HG02970 (cell line): Measurements from ENCODE around the gene IL13.
A peak's percentile ranks its signal among the peaks of the same experiment; 100 is the strongest.
"Not testable (repeated sequence)": the region's sequence is repeated elsewhere in the genome, so short reads cannot be mapped to it uniquely, and the experiment has no call there.

ENCODE experiments used
- ATAC-seq: cut with Tn5 transposase; IDR thresholded peaks from one replicate; pipeline ENCODE4 v1.9.1; 2021; ENCODE audit warnings: mild to moderate bottlenecking, moderate library complexity, moderate number of reproducible peaks; ENCODE audit not compliant: unreplicated experiment, low FRiP score

Gene IL13

DNA sequence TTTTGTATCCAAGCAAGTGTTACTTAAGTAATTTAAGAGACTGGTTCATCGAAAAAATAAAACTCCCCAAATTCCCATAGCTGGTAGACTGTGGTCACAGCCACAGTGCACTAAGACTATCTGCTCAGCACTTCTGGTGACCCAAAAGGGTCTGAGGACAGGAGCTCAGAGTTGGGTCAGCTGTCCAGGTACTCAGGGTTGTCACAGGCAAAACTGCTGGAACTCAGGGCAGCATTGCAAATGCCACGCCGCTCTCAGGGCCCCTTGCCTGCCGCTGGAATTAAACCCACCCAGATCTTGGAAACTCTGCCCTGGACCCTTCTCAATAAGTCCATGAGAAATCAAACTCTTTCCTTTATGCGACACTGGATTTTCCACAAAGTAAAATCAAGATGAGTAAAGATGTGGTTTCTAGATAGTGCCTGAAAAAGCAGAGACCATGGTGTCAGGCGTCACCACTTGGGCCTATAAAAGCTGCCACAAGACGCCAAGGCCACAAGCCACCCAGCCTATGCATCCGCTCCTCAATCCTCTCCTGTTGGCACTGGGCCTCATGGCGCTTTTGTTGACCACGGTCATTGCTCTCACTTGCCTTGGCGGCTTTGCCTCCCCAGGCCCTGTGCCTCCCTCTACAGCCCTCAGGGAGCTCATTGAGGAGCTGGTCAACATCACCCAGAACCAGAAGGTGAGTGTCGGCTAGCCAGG is at the start of gene IL13:
TSS of gene IL13 (plus strand) at position 498 of the 705 bp plus-strand sequence. CDS start at position 512, 14 bp downstream.
- no peak for ATAC-seq

DNA sequence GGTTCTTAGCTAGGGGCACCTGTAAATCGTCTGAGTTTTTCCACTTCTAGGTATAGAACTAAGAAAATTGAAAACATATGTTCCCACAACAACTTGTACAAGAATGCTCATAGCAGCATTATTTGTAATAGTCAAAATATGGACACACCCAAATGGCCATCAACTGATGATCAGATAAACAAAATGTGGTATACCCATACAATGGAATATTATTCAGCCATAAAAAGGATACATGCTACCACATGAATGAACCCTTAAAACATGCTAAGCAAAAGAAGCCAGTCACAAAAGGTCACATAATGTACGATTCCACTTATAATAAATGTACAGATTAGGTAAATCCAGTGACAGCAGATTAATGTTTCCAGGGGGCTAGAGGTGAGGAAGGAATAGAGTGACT is 46.0 kb upstream of the IL13 start:
- no peak for ATAC-seq

DNA sequence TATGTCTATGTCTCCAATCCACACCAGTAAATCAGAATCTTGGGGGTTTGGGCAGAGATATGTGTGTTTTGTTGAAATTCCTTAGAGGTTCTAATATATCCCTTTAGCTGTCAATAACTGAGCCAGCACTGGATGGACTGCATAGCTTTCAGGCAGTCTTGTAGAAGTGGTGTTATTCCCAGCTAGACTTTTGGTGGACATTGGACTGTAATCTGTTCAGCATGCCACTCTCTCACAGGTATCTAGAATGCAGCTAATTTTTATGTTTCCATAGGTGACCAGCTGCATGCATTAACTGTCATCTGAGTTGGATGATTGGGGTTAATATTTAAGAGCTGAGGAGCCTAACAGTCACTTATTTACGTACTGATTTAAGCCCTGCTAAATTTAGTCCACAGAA is 45.1 kb upstream of the IL13 start:
- ATAC-seq: no peak

DNA sequence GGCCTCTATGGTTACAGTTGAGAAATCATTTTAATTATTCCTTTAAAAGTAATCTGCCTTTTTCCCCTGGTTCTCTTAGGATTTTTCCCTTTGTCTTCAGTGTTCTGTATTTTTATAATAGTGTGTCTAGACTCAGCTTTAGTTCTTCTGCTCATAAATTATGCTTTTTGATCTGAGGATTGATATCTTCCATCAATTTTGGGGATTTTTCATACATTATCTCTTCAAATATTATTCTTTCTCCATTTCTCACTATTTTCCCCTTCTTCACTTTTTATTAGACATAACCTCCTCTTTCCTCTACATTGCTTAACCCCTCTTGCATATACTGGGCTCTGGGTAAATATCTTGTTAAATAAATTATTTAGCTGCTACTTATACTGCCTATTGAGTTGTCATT is 36.3 kb upstream of the IL13 start:
- ATAC-seq: no peak

DNA sequence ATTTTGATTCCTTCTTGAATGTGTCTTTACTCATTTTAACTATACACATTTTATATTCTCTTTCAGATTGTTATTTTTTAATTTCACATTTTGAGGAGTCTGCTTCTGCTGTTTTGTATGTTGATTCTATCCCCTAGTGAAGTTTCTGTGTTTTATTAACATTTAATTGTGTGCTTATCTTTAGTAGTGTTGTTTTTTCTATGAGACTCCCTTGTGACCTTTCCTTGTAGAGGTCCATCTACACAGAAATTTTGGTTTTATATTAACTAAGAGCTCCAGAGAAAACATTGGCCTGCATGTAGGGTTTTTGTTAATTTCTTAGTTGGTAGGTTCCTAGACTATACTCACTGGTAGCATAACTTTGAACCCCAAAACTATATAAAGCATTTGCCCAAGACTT is 35.4 kb upstream of the IL13 start:
- ATAC-seq: no peak

DNA sequence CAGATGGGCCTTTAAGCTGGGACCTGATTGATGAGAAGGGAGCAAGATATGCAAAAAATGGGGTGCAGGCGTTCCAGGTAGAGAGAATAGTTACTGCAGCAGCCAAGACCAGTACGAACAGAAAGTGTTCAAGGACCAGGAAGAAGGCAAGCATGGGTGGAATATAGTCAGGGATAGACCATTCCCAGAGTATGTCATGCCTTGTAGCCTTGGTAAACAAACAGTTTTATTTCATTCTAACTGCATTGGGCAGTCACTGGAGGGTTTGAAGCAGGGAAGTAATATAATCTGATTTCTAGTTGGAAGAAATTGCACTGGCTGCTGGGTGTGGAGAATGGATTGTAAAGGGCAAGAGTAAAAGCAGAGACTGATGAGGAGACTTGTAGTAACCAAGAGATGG is 30.5 kb upstream of the IL13 start:
- no peak for ATAC-seq

DNA sequence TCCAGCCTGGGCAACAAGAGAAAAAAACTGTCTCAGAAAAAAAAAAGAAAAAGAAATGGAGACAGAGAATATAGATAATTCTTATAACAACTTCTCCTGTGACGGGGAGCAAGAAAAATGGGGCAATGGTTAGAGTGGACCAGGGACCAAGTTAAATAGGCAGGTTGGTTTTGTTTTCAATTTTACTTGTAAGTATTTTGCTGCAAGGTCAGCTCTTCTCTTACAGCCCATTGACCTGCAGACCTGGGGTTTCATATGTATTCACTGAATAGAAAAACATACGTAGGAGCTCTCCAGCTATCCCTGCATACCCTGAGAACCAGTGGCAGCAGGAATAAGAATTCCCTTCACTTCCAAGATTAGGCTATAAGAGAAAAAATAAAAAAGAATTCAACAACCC is 29.2 kb upstream of the IL13 start:
- ATAC-seq: no peak

DNA sequence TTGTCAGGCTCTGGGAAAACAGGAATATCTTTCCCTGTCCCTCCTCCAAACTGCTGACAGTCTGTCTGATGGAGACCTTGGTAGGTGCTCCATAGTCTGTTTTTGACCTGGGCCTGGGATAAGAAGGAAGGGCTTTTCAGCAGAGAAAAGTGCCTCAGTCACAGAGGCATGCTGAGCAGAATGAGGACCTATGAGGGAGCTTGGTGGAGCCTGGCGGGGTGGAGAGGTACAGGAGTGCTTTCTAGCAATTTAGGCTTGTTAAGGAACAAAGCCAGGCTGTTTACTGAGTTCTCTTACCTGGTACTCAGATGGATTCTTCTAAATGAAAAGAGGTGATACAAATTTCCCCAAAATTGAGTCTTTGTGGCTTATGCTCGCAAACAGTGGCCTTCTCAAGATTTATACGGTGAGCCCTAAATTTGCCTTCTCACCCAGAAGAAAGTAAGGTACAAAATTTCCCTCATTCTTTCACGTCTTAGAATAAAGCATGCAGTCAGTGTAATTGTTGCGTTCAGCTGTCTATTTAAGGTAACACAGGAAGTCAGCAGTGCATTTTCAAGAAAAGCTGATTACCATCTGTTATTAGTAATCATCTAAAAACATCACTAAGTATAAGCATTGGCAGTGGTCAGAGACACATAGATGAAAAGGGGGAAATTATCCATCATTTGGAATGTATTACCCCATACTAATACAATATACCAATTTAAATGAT is 28.6 kb upstream of the IL13 start:
- no peak for ATAC-seq

DNA sequence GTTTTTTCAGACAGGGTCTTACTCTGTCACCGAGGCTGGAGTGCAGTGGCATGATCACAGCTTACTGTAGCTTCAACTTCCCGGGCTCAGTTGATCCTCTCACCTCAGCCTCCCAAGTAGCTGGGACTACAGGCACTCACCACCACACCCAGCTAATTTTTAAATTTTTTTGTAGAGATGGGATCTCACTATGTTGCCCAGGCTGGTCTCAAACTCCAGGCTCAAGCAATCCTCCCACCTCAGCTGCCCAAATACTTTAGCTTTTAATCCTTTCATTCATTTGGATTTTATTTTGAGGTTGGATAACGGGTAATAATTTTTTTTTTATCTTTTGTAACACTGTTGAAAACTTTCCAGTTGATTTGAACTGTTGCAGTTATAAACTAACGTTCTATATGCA is 24.4 kb upstream of the IL13 start:
- not testable (repeated sequence) for ATAC-seq

DNA sequence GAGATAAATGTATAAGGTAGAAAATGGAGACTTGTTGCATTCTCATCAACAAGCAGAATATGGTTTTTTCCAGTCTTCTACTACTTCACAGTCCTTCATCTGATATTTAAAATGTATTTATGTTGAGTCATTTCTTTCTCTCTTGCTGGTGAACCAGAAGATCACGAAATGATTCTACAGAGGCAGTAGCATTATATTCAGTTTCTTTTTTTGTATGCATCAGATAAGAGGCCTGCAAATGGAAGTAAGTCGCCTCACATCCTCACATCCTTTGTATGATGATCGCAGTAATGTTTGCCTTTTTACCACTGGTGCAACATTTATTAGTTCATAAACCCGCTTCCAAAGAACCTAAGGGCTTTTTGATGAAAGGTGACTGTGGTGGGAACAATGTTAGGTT is 22.1 kb upstream of the IL13 start:
- peak; percentile 38 for ATAC-seq

DNA sequence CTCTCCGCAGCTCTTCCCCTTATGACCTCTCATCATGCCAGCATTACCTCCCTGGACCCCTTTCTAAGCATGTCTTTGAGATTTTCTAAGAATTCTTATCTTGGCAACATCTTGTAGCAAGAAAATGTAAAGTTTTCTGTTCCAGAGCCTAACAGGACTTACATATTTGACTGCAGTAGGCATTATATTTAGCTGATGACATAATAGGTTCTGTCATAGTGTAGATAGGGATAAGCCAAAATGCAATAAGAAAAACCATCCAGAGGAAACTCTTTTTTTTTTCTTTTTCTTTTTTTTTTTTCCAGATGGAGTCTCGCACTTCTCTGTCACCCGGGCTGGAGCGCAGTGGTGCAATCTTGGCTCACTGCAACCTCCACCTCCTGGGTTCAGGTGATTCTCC is 20.7 kb upstream of the IL13 start:
- no peak for ATAC-seq

DNA sequence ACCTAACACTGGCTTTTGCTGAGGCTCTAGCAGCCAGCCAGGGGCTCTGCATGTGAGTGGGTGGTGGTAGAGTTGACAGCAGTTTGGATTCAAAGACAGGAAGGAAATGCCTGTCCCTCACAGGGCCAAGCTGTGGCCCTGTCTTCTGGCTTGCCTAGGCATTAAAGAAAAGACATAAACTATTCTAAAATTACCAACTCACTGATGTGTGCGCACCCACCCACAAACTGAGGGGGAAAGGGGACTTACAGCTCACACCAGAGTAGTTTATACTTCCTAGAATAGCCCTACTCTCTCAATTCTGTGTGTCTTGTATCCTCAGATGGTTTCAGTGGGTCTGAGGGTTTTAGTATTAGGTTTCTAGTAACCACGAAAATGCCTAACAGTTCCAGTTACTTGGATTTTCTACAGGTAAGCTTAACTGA is 18.3 kb upstream of the IL13 start:
- ATAC-seq: no peak

DNA sequence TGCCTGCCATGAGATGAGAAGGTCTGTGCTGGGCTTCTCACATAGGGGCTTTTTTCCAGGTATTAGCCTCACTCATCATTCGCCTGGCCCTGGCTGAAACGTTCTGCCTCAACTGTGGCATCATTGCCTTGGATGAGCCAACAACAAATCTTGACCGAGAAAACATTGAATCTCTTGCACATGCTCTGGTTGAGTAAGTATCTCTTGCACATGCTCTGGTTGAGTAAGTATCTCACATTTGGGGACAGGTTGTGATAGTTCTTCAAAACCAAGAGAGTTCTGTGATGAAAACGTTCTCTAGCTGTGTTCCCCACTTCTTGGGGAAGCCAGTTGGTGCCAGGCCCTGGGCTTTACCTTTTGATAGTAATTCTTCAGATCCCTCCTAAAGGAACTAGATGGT is 17.4 kb upstream of the IL13 start:
- no peak for ATAC-seq

DNA sequence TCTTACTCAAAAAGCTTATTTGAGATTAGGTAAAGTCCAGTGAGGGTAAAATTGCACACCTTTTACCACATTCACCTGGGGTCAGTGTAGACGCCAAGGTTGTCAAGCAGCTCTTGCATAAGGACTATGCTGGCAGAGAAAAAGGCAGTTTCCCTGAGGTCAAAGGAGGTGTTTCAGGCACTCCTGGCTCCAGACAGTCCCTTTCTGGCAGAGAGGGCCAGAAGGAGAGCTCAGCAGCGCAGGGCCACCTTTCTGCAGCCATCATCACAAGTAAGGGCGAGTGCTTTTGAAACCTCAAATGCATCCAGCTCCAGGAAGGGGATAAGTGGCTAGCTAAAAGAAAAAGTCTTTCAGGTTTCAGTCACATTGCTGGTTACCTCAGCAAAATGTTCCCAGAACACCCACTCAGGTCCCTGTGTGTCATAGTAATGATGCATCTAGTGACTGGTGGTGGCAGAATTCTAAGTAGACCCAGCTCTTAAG is 16.7 kb upstream of the IL13 start:
- no peak for ATAC-seq

DNA sequence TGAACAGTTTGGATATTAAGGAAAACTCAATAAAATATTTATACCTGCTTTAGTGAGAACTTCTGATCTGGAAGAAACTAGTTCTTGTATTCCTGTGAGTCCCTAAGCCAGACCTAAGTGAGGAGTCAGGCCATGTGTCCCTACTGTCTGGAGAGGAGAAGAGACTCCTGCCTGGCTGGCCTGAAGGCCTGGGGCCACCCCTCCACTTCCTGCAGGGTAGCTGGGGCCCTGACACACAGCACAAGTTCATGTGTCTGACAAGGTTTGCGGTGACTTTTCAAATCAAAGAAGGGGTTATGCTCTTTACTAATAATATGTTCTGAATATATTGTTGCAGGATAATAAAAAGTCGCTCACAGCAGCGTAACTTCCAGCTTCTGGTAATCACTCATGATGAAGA is 16.1 kb upstream of the IL13 start:
- no peak for ATAC-seq

DNA sequence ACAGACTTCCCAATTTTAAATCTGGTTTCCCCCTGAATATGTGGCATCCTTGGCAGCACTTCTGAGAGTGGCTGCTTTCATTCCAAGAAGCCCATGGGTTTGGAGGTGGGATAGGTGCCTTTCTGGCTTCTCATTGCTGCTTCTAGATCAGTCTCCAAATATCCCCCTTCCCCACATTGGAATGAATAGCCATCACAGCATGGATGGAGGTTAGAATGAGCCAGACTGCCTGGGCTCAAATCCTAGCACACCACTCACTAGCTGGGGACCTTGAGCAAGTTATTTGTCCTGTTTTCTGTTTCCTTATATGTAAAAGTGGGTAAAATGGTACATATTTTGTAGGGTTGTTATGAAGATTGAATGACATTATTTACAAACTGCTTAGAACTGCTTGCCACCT is 13.8 kb upstream of the IL13 start:
- ATAC-seq: no peak

DNA sequence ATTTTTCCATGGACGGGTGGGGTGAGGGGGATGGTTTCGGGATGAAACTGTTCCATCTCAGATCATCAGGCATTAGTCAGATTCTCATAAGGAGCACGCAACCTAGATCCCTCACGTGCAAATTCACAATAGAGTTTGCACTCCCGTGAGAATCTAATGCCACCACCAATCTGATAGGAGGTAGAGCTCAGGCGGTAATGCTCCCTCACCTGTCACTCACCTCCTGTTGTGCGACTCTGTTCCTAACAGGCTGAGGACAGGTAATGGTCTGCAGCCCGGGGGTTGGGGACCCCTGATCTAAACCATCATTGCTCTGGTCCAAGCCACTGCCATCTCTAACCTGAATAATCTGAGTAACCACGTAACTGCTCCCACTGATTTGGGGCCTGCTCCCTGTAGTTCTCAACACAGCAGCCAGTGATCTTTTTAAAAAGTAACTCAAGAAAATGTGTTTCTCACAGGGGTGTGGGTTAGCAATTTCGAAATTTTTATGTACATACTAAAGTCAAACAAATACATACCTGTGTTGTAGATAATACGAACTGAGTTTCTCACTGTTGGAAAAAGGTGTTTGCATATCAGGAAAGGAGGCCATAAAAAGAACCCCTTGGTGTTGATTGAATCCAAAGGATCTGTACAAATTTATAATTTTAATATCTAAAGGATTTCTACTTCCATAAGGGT is 11.2 kb upstream of the IL13 start:
- no peak for ATAC-seq

DNA sequence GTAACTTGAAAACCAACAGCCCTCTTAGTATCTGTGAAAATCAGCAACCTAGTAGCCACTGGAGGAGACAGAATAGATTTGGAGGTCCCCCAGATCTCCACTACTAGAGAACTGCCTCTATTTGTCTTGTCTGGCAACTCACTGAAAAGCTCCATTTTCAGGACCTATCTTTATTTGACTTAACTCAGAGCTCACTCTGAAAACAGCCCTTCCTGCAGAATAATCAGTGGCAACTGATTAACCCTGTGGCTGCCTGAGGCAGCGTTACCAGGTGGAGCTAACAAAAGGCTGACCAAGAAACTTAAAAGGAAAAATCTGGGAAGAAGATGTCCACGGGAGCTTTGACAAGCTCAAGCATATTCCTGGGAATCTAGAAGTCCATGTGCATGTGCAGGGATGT is 10.5 kb upstream of the IL13 start:
- no peak for ATAC-seq

DNA sequence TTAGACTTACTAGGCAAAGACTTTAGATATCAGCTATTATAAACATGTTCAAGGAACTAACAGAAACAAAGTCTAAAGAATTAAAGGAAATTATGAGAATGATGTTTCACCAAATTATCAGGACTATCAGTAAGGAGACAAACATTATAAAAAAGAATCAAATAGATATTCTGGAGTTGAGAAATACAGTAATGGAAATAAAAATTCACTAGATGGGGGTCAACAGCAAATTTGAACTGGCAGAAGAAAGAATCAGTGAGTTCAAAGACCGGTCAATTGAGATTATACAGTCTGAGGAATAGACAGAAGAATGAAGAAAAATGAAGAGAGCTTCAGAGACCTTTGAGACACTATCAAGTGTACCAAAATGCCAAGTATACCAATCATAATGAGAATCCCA is 9.6 kb upstream of the IL13 start:
- no peak for ATAC-seq

DNA sequence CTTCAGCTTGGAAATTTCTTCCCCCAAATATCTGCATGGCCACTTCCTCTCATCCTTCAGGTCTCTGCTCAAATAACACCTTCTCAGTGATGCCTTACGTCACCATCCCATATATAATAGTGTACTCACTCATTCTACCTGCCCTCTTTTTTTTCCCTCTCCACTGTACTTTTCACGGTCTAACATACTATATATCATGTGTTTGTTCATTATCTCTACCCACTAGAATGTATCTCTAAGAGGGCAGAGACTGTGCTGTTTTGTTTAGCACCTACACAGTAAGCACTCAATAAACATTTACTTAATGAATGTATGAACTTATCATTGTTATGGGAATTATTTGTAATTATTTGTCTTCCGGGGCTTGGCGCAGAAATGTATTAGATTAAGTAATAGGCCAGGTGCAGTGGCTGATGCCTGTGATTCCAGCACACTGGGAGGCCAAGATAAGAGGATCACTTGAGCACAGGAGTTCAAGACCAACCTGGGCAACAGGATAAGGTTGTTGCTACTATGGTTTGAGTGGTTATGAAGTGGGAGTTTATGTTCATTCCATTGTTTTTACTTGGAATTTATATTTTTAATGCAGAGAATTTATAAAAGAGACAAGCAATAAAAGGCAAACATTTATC is 6.0 kb upstream of the IL13 start:
- no peak for ATAC-seq

DNA sequence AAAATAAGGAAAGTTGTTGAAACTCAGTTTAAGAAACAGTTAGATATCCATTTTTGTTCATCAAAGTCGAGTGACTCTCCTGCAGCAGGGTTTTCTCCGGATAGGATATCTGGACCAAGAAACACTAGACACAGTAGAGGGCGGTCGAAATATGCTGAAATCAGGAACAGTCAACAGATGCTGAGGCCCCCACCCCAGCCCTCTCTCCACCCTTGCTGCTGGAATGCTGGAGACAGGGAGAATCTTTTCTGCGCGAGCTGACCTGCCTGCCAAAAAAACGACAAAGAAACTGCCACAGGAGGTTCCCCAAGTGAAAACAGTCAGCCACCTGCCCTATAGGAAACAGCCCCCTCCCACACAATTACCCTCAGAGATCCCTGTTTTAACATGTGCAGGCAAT is 4.3 kb upstream of the IL13 start:
- no peak for ATAC-seq
